Measurements from ENCODE around the gene KRT86.
"Not testable (repeated sequence)": the region's sequence is repeated elsewhere in the genome, so short reads cannot be mapped to it uniquely, and the experiment has no call there.

The KRT86 gene

GRCh38 chr12:52295663-52296062 lies 21.2 kb downstream of the KRT86 start:
- DNase-seq: no peak

GRCh38 chr12:52296572-52297215 lies 22.2 kb downstream of the KRT86 start:
- DNase-seq: peak; percentile 63

GRCh38 chr12:52298677-52299190 lies 24.3 kb downstream of the KRT86 start:
- DNase-seq: no peak

- no peak for DNase-seq
Measured at GRCh38 chr12:52300796-52301691, 26.6 kb downstream of the KRT86 start.

- DNase-seq: not testable (repeated sequence)
Measured at GRCh38 chr12:52301721-52302120, 27.3 kb downstream of the KRT86 start.

- DNase-seq: not testable (repeated sequence)
Measured at GRCh38 chr12:52302242-52302914, 27.9 kb downstream of the KRT86 start.

GRCh38 chr12:52304941-52305411 lies 30.5 kb downstream of the KRT86 start:
- not testable (repeated sequence) for DNase-seq

- DNase-seq: peak; percentile 46
Measured at GRCh38 chr12:52305921-52306705, 31.7 kb downstream of the KRT86 start.

GRCh38 chr12:52306731-52307130 lies 32.3 kb downstream of the KRT86 start:
- no peak for DNase-seq

GRCh38 chr12:52307836-52308805 lies 33.7 kb downstream of the KRT86 start:
- peak; percentile 87 for DNase-seq

GRCh38 chr12:52308806-52309425 lies 34.5 kb downstream of the KRT86 start:
- no peak for DNase-seq

- DNase-seq: peak; percentile 27
Measured at GRCh38 chr12:52310622-52311284, 36.3 kb downstream of the KRT86 start.

- DNase-seq: no peak
Measured at GRCh38 chr12:52311285-52311648, 36.8 kb downstream of the KRT86 start.

GRCh38 chr12:52312086-52312485 lies 37.6 kb downstream of the KRT86 start:
- no peak for DNase-seq

GRCh38 chr12:52313461-52313860 lies 39.0 kb downstream of the KRT86 start:
- no peak for DNase-seq

- peak; percentile 16 for DNase-seq
Measured at GRCh38 chr12:52313926-52314325, 39.5 kb downstream of the KRT86 start.

- DNase-seq: no peak
Measured at GRCh38 chr12:52314511-52314910, 40.1 kb downstream of the KRT86 start.

GRCh38 chr12:52315721-52316120 lies 41.3 kb downstream of the KRT86 start:
- peak; percentile 62 for DNase-seq

GRCh38 chr12:52316290-52316689 lies 41.8 kb downstream of the KRT86 start:
- no peak for DNase-seq

GRCh38 chr12:52316701-52317100 lies 42.3 kb downstream of the KRT86 start:
- DNase-seq: no peak

Measured in DMS53 (cell line).